Right lobe of liver (tissue), 4 donors: Measurements from ENCODE around the gene CLEC16A.

Experiments
- POLR2A ChIP-seq: fragments of 450-650 bp; IDR thresholded peaks from one replicate; pipeline ENCODE4 v1.6.1; 2017; ENCODE audit warnings: antibody characterized with exemption, mild to moderate bottlenecking
- TF ChIP-seq, protein P1 (sequence below), 4 donors: fragments of 200-600 bp in 3 of 4; fragments of 450-650 bp in 1 of 4; IDR thresholded peaks; one replicate each; pipeline versions ENCODE4 v1.5.1 to v1.8.0; 2016 to 2022; ENCODE audit warnings: antibody characterized with exemption in 4 of 4, mild to moderate bottlenecking in 2 of 4
- donor health status: DM: no; HTN: no; CAD: no.
- donor health status: DM: no; HTN: no; CAD: no.
- donor health status: DM: no; HTN: yes; CAD: no.

DNA sequence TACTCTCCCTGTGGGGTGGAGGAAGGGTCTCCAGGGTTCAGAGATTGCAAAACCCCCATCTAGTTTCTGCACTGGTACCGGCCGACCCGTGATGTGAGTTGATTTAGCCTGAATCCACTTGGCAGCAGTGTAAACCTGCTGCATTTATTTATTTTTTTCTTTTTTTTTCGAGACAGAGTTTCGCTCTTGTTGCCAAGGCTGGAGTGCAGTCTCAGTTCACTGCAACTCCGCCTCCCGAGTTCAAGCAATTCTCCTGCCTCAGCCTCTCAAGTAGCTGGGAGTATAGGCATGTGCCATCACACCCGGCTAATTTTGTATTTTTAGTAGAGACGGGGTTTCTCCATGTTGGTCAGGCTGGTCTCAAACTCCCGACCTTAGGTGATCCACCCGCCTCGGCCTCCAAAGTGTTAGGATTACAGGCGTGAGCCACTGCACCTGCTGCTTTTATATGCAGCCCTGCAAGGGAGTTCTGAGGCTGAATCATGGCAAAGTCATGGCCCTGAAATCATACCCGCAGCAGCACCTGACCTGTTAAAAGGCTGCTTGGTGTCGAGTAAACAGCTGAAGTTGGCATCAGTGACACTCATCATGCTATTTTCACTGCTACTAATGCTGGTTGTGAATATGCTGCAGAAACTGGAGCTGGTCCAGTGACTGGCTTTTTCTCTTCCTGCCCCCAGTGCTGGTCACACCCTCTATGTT, 23.5 kb upstream of the CLEC16A start:
- TF ChIP-seq, protein P1, sequence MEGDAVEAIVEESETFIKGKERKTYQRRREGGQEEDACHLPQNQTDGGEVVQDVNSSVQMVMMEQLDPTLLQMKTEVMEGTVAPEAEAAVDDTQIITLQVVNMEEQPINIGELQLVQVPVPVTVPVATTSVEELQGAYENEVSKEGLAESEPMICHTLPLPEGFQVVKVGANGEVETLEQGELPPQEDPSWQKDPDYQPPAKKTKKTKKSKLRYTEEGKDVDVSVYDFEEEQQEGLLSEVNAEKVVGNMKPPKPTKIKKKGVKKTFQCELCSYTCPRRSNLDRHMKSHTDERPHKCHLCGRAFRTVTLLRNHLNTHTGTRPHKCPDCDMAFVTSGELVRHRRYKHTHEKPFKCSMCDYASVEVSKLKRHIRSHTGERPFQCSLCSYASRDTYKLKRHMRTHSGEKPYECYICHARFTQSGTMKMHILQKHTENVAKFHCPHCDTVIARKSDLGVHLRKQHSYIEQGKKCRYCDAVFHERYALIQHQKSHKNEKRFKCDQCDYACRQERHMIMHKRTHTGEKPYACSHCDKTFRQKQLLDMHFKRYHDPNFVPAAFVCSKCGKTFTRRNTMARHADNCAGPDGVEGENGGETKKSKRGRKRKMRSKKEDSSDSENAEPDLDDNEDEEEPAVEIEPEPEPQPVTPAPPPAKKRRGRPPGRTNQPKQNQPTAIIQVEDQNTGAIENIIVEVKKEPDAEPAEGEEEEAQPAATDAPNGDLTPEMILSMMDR (IDR thresholded peaks at IDR 0.05) = no peak
- no peak for TF ChIP-seq POLR2A
